NCI-H1092 (cell line): ENCODE measurements around the gene VAMP2.
"Not testable (repeated sequence)": the region's sequence is repeated elsewhere in the genome, so short reads cannot be mapped to it uniquely, and the experiment has no call there.

Experiments used
- DNase-seq: peaks from one replicate; lab custom pipeline; 2025; lab: John Stamatoyannopoulos, UW

VAMP2 gene

GRCh38 chr17:8176197-8176940, 13.6 kb upstream of the VAMP2 start, which contains the start of gene TMEM107:
Gene TMEM107 (minus strand): TSS chr17:8176380. CDS start chr17:8176286, 94 bp downstream.
- DNase-seq: peak; percentile 71

DNA sequence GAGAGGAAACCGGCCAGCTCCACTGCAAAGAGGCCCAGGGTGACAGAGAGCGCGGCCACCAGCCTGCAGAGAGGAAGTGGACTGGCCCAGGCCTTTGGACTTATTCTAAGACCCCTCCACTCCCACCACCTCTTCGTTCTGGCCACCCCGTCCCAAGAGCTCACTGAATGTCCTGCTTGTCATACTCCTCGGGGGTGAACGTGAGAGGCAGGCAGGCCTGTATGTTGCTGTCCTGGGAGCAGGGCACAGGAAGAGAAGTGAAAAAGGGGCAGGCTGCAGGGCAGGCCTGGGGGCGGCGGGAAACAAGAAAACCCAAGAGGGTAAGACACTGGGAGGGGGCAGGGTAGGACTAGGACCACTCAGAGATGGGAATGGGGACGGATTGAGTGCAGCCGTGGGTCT, 13.0 kb upstream of the VAMP2 start:
- DNase-seq: no peak

GRCh38 chr17:8173871-8174322, 11.1 kb upstream of the VAMP2 start:
- DNase-seq: no peak

DNA sequence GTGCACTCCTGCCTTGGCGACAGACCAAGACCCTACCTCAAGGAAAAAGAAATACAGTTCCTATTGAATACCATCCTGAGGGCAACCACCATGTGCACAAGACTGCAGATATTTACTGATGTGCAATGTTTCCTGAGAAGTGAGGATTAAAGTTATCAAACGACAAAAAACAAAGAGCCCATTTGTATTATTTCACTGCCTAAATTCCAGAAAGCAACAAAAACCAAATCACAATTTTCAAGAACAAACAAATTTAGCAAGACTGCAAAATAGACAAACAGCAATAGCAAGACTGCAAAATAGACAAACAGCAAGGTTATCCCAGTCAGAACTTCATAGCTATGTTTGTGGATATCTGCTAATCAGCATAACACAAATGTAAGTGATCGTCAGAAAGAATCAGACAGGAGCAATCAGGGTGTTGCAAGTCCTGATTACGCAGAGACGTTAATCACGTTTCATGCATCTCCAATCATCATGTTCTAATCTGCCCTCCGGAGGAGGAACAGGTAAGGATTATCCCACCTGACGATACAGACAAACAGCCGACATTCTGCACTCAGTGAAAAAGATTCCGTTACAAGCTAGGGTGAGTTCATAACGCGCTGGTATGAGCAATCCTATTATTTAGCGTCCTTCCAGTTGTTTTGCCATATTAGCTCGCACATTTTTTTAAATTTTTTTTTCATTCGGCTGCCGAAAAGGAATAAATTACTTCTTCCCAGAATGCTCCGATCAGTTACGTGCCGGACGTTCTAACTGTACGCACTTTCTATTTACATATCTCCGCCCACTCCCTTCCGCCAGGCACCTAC, 10.5 kb upstream of the VAMP2 start:
- peak; percentile 78 for DNase-seq

- not testable (repeated sequence) for DNase-seq
Observed at GRCh38 chr17:8170186-8170585, 7.4 kb upstream of the VAMP2 start.

GRCh38 chr17:8167526-8167925, 4.8 kb upstream of the VAMP2 start:
- no peak for DNase-seq

DNA sequence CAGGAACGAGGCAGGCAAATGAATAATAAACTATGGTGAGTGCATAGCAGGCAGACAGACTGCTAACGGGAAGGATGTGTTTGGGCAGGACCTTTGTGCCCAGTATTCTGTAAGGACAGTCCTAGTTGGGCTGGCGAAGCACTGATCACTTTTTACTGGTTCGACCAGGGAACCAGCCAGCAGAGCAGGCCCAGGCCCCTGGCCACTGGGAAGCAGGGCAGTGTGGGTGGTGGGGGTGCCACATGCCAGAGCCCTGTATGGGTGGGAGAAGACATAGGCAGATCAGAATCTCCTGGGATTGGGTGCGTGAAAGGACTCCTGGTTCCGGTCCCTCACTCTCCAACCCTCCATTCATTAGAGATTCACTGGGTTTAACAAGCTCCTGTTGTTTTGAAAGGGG, 4.0 kb upstream of the VAMP2 start:
- no peak for DNase-seq

- no peak for DNase-seq
Observed at GRCh38 chr17:8164815-8165131, 2.0 kb upstream of the VAMP2 start.

GRCh38 chr17:8163978-8164814, 1.4 kb upstream of the VAMP2 start:
- no peak for DNase-seq

DNA sequence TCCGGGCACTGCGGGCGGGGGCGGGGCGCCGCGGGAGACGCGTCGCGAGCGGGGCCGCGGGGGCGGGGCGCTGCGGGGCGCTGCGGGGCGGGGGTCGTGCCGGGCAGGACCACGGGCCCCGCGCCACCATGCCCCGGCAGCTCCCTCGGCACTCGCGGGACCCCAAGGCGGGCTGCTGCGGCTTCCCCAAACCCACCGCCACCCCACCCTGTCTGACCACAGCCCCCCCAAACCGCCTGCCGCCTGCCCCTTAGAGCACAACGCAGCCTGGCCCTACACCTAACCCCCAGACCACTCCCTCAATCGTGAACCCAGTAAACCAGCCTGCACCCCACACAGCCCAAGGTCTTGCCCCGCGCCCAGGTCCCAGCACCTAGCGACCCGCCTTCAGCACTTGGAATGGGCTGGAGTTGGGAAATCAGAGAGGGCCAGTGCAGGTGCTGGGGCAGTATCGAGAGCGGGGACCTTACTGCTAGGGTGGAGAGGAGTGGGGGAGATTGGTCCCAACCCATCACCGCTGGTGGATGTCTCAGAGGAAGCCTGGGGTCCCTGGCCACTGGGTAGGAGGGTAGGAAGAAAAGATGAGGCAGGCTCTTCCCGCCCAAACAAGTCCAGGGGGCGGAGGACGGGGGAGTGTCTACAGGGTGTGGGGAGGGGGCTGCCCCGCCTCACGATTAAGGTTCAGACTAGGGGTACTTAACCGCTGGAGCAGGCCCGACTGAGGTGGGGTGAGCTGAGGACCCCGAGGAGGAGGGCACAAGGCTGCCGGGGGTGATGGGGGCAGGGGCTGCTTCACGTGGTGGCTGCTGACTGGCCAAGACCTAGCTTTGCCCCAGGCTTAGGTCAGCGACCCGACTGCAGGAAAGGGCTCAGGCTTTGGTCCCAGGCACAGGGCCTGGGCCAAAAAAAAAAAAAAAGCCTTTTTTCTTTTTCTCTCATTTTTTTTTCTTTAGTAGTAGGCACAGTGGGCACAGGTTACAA, 539 bp upstream of the VAMP2 start:
- DNase-seq: no peak

GRCh38 chr17:8161289-8162232, 1.2 kb downstream of the VAMP2 start:
- no peak for DNase-seq

- DNase-seq: no peak
Observed at GRCh38 chr17:8160741-8161221, 2.0 kb downstream of the VAMP2 start.

- DNase-seq: no peak
Observed at GRCh38 chr17:8160224-8160577, 2.5 kb downstream of the VAMP2 start.

- no peak for DNase-seq
Observed at GRCh38 chr17:8159459-8160223, 3.1 kb downstream of the VAMP2 start.

GRCh38 chr17:8159032-8159400, 3.7 kb downstream of the VAMP2 start:
- DNase-seq: no peak

DNA sequence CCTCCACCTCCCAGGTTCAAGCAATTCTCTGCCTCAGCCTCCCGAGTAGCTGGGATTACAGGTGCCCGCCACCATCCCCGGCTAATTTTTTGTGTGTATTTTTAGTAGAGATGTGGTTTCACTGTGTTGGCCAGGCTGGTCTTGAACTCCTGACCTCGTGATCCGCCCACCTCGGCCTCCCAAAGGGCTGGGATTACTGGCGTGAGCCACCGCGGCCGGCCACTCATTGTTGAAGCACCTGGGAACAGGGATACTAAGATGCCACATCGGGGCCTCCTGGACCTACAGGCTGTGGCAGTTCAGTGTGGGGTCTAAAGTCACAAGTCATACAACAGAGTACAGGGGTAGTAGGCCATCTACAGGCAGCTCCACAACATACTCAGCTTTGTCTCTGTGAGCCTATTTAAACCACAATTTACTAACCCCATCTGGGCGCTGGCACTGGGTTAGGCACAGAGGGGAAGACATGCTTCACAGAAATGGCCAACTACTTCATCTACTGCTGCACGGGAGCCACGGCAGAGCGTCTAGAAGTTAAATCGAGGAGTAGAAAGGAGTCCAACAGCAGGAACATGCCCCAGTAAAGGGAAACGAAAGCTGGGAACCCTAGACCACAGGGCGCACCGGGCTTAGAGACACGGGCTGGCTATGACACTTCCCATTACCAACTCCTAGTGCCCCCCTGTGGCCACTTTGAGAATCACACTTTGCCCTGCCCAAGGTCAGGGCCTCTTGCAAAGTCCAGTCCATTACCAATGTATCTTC, 4.3 kb downstream of the VAMP2 start:
- peak; percentile 33 for DNase-seq

DNA sequence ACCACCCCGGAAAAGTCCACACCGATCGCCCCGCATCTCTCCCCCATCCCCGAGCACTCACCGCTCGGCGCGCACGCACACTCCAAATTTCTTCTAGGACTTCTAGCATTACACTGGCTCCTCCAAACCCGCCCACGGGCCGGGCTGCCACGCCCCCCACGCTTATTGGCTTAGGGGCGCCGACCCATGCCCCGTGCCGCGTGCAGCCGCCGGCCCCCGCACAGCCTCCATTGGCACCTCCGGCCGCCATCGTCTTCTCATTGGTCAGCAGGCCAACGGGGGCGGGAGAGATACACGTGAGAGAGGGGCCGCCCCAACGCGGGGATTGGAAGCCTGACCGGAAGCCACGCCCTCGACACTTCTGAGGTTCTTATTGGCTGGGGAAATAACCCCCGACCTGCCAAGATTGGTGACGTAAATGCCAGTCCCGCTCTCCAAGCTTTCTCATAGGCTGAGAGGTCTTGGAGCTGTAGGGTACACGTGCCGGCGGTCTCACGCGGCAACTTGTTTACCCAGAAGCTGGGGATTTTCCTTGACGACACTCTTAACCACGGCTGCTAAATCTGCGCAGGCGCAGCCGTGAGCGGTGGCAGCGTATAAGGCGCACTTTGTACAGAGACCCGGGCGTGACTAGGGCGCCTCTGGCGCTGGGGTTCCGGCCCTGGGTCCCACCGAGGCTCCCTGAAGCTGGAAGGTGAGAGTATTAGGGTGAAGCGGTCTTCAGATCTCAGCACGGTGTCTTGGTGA, 6.3 kb downstream of the VAMP2 start:
- DNase-seq: peak; percentile 99

GRCh38 chr17:8155996-8156245, 6.8 kb downstream of the VAMP2 start:
- no peak for DNase-seq
